GM12891 (cell line): ENCODE results near the gene PRRT4.

Source experiments
- PAX5 ChIP-seq: IDR thresholded peaks from 2 replicates; pipeline ENCODE4 v1.6.1; 2011; ENCODE audit warnings: low read length, moderate library complexity, mild to moderate bottlenecking; ENCODE audit not compliant: insufficient read depth, severe bottlenecking
- POLR2A ChIP-seq: IDR thresholded peaks from 2 replicates; pipeline ENCODE4 v1.6.1; 2011; ENCODE audit warnings: low read depth, low read length, control low read depth
- POLR2AphosphoS5 ChIP-seq: IDR thresholded peaks from 2 replicates; pipeline ENCODE4 v1.6.1; 2011; ENCODE audit warnings: low read depth, low read length, control low read depth
- POU2F2 ChIP-seq: IDR thresholded peaks from 2 replicates; pipeline ENCODE4 v1.6.1; 2011; ENCODE audit warnings: low read depth, mild to moderate bottlenecking, control low read depth, low read length, moderate library complexity
- TAF1 ChIP-seq: IDR thresholded peaks from 2 replicates; pipeline ENCODE4 v1.6.1; 2011; ENCODE audit warnings: low read depth, low read length, control low read depth

- TF ChIP-seq POLR2A (no peak), POLR2AphosphoS5 (no peak), TAF1 (no peak), POU2F2 (no peak), PAX5 (no peak)
Measured at GRCh38 chr7:128309124-128309523, 52.4 kb downstream of the PRRT4 start.
